ENCODE data around the gene IGFBP7. TPM values are rescaled to one million over a fixed set of nuclear protein-coding genes. Genes with fewer than 3 reads are reported as not detected.

The IGFBP7 gene
- total and polyA plus RNA-seq, 8 donors, result 71.8 to 972 (median 198) TPM

DNA sequence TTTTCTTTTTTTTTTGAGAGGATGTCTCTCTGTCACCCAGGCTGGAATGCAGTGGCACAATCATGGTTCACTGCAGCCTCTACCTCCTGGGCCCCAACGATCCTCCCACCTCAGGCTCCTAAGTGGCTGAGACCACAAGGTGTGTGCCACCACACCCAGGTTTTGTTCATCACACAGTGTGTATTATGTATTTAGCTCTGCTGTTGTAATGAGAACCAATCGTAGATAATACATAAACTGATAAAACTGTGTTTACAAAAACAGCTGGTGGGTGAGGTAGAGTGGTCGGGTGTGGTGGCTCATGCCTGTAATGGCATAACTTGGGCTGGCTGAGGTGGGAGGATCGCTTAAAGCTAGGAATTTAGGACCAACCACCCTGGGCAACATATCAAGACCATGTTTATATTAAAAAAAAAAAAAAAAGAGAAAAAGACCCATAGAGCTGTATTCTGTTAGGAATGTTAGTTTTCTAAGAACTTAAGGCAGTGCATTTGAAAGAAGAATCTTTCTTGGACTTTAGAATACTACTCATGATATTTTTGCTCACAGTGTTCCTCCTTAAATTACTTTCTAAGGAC lies 96.6 kb downstream of the IGFBP7 start:
- no peaks in the 10 kb centered on the region for H3K27me3 ChIP-seq
- intact Hi-C loops (cut with DNase I; ENCODE audit: low total_unique reads), result no loop called here
- WGBS, 5 donors, result 51 to 60% (median 52%) methylated on average over 4 of the region's 4 CpGs
- H3K4me1 ChIP-seq, result no peaks in the 10 kb centered on the region
- no peak overlapping the region for H3K27ac ChIP-seq
- TF ChIP-seq EP300 (IDR thresholded peaks at IDR 0.05), result no peak
- H3K9me3 ChIP-seq, result no peaks in the 10 kb centered on the region
- no peak overlapping the region for H3K4me3 ChIP-seq
- peaks cover 52 to 100% (median 100%) of the 10 kb centered on the region in 4 donors for H3K36me3 ChIP-seq
- DNase-seq, result no peak

DNA sequence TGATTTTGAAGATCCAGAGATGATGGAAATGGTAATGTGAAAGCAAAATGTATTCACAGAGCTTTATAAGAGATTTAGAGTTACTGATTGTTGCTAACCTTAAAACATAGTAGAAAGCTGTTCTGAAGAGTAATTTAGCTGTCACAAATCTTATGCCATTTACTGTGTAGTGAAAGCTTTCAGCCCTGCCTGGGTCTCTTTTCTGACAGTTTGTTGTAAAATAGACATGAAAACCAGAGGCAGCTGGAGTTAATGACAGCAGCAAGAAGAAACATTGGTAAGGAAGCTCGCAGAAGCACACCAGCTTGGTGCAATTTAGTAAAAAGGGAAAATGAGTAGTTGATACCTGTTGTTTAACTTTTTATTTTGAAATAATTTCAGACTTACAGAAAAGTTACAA lies 110.4 kb downstream of the IGFBP7 start:
- TF ChIP-seq POLR2A (IDR thresholded peaks at IDR 0.05), result no peak
- TF ChIP-seq, protein P1, sequence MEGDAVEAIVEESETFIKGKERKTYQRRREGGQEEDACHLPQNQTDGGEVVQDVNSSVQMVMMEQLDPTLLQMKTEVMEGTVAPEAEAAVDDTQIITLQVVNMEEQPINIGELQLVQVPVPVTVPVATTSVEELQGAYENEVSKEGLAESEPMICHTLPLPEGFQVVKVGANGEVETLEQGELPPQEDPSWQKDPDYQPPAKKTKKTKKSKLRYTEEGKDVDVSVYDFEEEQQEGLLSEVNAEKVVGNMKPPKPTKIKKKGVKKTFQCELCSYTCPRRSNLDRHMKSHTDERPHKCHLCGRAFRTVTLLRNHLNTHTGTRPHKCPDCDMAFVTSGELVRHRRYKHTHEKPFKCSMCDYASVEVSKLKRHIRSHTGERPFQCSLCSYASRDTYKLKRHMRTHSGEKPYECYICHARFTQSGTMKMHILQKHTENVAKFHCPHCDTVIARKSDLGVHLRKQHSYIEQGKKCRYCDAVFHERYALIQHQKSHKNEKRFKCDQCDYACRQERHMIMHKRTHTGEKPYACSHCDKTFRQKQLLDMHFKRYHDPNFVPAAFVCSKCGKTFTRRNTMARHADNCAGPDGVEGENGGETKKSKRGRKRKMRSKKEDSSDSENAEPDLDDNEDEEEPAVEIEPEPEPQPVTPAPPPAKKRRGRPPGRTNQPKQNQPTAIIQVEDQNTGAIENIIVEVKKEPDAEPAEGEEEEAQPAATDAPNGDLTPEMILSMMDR (IDR thresholded peaks at IDR 0.05), result no peak
- TF ChIP-seq POLR2AphosphoS5 (IDR thresholded peaks at IDR 0.05), result no peak
- no peak for TF ChIP-seq EP300 (IDR thresholded peaks at IDR 0.05)
- Histone ChIP-seq H3K9me3 (no peaks in the 10 kb centered on the region), H3K27ac (no peak overlapping the region), H3K4me3 (no peak overlapping the region), H3K27me3 (no peaks in the 10 kb centered on the region), H3K4me1 (peaks cover 0 to 12% (median 6%) of the 10 kb centered on the region in 4 donors), H3K36me3 (peaks cover 45 to 97% (median 86%) of the 10 kb centered on the region in 4 donors)
- WGBS, 5 donors, result 96 to 100% (median 100%) methylated on average over 1 of the region's 1 CpG
- DNase-seq, result no peak
- intact Hi-C loops (cut with DNase I; ENCODE audit: low total_unique reads), result no loop called here

DNA sequence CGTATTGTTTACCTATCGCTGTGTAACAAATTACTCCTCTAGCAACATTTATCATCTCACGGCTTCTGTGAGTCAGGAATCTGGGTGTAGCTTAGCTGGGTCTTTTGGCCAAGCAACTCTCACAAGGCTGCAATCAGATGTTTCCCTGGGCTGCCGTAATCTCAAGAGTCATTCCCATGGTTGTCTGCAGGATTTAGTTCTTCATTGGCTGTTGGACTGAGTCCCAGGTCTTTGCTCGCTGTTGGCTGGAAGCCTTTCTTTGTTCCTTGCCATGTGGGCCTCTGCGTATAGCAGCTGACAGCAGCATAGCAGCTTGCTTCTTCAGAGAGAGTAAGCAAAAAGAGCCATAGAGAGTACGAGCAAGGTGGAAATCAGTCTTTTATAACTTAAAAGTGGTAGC lies 114.7 kb downstream of the IGFBP7 start:
- intact Hi-C loops (cut with DNase I; ENCODE audit: low total_unique reads), result no loop called here
- Histone ChIP-seq H3K36me3 (peaks cover 41 to 95% (median 83%) of the 10 kb centered on the region in 4 donors), H3K4me1 (peaks cover 0 to 17% (median 8%) of the 10 kb centered on the region in 4 donors)

DNA sequence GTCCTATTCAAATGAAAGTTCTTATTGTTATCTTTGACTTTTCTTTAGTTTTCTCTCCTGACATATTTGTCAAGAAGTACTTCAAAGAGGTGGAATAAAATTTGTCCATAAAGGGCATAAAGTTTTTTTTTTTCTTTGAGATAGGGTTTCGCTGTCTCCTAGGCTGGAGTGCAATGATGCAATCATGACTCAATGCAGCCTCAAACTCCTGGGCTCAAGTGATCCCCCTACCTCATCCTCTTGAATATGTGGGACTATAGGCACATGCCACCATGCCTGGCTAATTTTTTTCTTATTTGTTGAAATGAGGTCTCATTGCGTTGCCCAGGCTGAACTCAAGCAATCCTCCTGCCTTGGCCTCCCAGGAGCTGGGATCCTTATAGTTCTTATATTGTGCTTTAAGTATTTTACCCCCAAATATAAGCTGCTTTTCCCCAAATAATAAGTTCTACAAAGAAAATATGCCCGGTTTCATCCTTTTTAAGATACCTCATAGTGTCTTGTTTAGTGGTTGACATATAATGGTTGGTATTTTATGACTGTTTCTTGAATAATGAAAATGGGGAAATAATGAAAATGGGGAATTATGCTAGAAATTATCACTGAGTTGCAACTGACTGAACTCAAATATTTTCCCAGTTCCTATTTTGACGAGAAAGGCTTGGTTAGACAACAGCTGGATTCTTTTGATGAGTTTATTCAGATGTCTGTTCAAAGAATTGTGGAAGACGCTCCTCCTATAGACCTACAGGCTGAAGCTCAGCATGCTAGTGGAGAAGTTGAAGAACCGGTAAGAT lies 119.9 kb downstream of the IGFBP7 start:
- intact Hi-C loops (cut with DNase I; ENCODE audit: low total_unique reads), result no loop called here
- WGBS, 5 donors, result 85 to 94% (median 90%) methylated on average over 6 of the region's 6 CpGs
- H3K27me3 ChIP-seq, result no peaks in the 10 kb centered on the region
- H3K4me1 ChIP-seq, result peaks cover 0 to 19% (median 8%) of the 10 kb centered on the region in 4 donors
- peaks cover 56 to 96% (median 92%) of the 10 kb centered on the region in 4 donors for H3K36me3 ChIP-seq
- no peak overlapping the region for H3K27ac ChIP-seq
- TF ChIP-seq, protein P1 (IDR thresholded peaks at IDR 0.05), result no peak
- TF ChIP-seq POLR2AphosphoS5 (IDR thresholded peaks at IDR 0.05) (no peak), POLR2A (IDR thresholded peaks at IDR 0.05) (no peak), EP300 (IDR thresholded peaks at IDR 0.05) (no peak)
- no peaks in the 10 kb centered on the region for H3K9me3 ChIP-seq
- DNase-seq, result no peak
- H3K4me3 ChIP-seq, result no peak overlapping the region

More for the DNA sequence above, 114.7 kb downstream of the IGFBP7 start:
- TF ChIP-seq POLR2A (IDR thresholded peaks at IDR 0.05), result no peak
- no peak for TF ChIP-seq EP300 (IDR thresholded peaks at IDR 0.05)
- peak in 1 of 3 donors; percentile 59 for TF ChIP-seq POLR2AphosphoS5 (IDR thresholded peaks at IDR 0.05)
- TF ChIP-seq, protein P1 (IDR thresholded peaks at IDR 0.05), result no peak
- WGBS, 5 donors, result 17 to 37% (median 31%) methylated on average over 7 of the region's 7 CpGs
- Histone ChIP-seq H3K4me3 (no peak overlapping the region), H3K9me3 (no peaks in the 10 kb centered on the region), H3K27ac (peak overlapping the region in 3 of 5 donors; percentile 24 to 61 (median 43)), H3K27me3 (no peaks in the 10 kb centered on the region)
- DNase-seq, result peak; percentile 56 to 85
